ENCODE data around the gene KRT85.

GRCh38 chr12:52370926-52371608 lies 3.8 kb upstream of the KRT85 start:
- TF ChIP-seq POLR2AphosphoS5 (IDR thresholded peaks at IDR 0.05; ENCODE audit: insufficient read depth, low read depth, low read length) (no peak), CTCF (IDR thresholded peaks at IDR 0.05; ENCODE audit: extremely low read depth in 1 of 2, insufficient read depth in 1 of 2, low read depth in 1 of 2, low read length in 2 of 2) (no peak)

Data from endothelial cell of umbilical vein (primary cell).